KMS-11 (cell line): ENCODE measurements around the gene TRRAP.

Experiments used
- H2AFZ ChIP-seq: fragments of 200-600 bp; sonication (generic); 2 replicates; pipeline ENCODE4 v1.6.1; 2016; ENCODE audit warnings: antibody characterized with exemption, mixed run types, low read depth
- H3K27ac ChIP-seq: fragments of 200-600 bp; sonication (generic); 2 replicates; pipeline ENCODE4 v1.6.1; 2016; ENCODE audit warnings: mild to moderate bottlenecking, mixed run types
- H3K27me3 ChIP-seq: fragments of 200-600 bp; sonication (generic); 2 replicates; pipeline ENCODE4 v1.6.1; 2017; ENCODE audit warnings: mild to moderate bottlenecking, low read depth, mixed run types, moderate library complexity; ENCODE audit not compliant: insufficient read depth
- H3K36me3 ChIP-seq: fragments of 200-600 bp; sonication (generic); 2 replicates; pipeline ENCODE4 v1.6.1; 2017; ENCODE audit warnings: mild to moderate bottlenecking, mixed run types; ENCODE audit not compliant: insufficient read depth
- H3K4me1 ChIP-seq: fragments of 200-600 bp; sonication (generic); 2 replicates; pipeline ENCODE4 v1.6.1; 2016; ENCODE audit warnings: mild to moderate bottlenecking, low read depth, mixed run types; ENCODE audit not compliant: poor library complexity, severe bottlenecking
- H3K4me2 ChIP-seq: fragments of 200-600 bp; sonication (generic); 2 replicates; pipeline ENCODE4 v1.7.0; 2016; ENCODE audit warnings: mild to moderate bottlenecking, mixed run types
- H3K4me3 ChIP-seq: fragments of 200-600 bp; sonication (generic); IDR thresholded peaks from 2 replicates; pipeline ENCODE4 v1.6.1; 2017; ENCODE audit warnings: low read depth, low read length, mixed read lengths; ENCODE audit not compliant: insufficient read depth
- H3K79me2 ChIP-seq: fragments of 200-600 bp; sonication (generic); 2 replicates; pipeline ENCODE4 v1.6.1; 2016; ENCODE audit warnings: low read depth, mixed run types; ENCODE audit not compliant: insufficient read depth
- H3K9ac ChIP-seq: fragments of 200-600 bp; sonication (generic); 2 replicates; pipeline ENCODE4 v1.6.1; 2016; ENCODE audit warnings: mild to moderate bottlenecking, mixed run types
- H4K20me1 ChIP-seq: fragments of 200-600 bp; sonication (generic); 2 replicates; pipeline ENCODE4 v1.6.1; 2016; ENCODE audit warnings: mild to moderate bottlenecking, mixed run types; ENCODE audit not compliant: insufficient read depth
- CTCF ChIP-seq: fragments of 200-600 bp; sonication (generic); conservative IDR thresholded peaks from 2 replicates; pipeline ENCODE4 v1.6.1; 2017; ENCODE audit warnings: low read depth, mild to moderate bottlenecking, antibody characterized with exemption, low read length, moderate library complexity, mixed read lengths

The TRRAP gene

DNA sequence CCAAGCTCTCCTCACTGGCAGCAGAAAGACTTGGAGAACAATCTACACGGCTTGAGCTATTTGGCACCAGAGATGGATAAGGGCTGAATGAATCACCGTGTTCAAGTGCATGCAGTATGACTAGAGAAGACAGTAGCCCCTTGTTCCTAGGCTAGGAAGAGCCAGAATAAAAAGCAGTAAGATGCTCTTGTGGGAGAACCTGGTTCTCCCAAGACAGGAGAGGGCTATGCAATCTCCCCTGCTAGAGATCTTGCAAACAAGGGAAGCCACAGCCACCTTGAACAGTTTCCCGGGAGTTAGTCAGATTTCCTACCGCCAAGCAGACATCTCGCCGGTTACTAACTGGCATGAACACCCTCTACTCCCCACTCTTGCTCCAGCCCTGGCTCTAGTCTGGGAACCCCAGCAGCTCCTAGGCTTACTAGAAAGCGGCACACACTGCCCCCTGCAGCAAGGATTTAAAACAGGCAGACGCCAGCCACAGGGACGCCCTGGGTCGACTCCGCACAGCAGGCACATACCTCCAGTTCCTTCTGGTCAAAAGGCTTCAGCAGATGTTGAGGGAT, 158.3 kb downstream of the TRRAP start:
- no peak overlapping the region for H2AFZ ChIP-seq
- TF ChIP-seq CTCF = peak; percentile 32; the same call in 1 of the 2 replicates
- H3K4me1 ChIP-seq = no peaks in the 10 kb centered on the region
- no peaks in the 10 kb centered on the region for H4K20me1 ChIP-seq
- no peak overlapping the region for H3K9ac ChIP-seq
- H3K4me3 ChIP-seq = no peak overlapping the region
- peaks cover 12% of the 10 kb centered on the region; the same call in 1 of the 2 replicates for H3K36me3 ChIP-seq
- H3K27ac ChIP-seq = no peak overlapping the region
- H3K4me2 ChIP-seq = no peak overlapping the region
- no peaks in the 10 kb centered on the region for H3K79me2 ChIP-seq
- H3K27me3 ChIP-seq = no peaks in the 10 kb centered on the region

DNA sequence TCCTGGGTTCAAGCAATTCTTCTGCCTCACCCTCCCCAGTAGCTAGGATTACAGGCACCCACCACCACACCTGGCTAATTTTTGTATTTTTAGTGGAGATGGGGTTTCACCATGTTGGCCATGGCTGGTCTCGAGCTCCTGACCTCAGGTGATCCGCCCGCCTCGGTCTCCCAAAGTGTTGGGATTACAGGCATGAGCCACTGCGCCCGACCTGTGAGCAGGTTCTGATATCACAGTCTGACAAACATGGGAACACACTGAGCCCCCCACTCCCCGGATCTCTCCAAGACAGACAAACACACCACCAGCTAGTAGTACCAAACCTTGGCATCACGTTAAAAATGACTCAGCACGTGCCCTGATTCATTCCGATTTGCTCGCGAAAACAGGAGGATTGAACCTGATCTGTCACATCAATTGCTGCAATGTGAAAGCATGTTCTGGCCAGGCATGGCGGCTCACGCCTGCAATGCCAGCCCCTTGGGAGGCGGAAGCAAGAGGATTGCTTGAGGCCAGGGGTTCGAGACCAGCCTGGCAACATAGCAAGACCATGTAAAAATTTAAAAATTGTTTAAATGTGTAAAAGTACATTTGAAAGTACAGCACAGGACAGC, 159.1 kb downstream of the TRRAP start:
- Histone ChIP-seq H3K36me3 (peaks cover 12% of the 10 kb centered on the region; the same call in 1 of the 2 replicates), H2AFZ (no peak overlapping the region), H3K4me3 (no peak overlapping the region), H3K4me2 (no peak overlapping the region), H3K9ac (no peak overlapping the region), H3K27ac (no peak overlapping the region), H4K20me1 (no peaks in the 10 kb centered on the region), H3K27me3 (no peaks in the 10 kb centered on the region), H3K79me2 (no peaks in the 10 kb centered on the region), H3K4me1 (no peaks in the 10 kb centered on the region)
- TF ChIP-seq CTCF = no peak

DNA sequence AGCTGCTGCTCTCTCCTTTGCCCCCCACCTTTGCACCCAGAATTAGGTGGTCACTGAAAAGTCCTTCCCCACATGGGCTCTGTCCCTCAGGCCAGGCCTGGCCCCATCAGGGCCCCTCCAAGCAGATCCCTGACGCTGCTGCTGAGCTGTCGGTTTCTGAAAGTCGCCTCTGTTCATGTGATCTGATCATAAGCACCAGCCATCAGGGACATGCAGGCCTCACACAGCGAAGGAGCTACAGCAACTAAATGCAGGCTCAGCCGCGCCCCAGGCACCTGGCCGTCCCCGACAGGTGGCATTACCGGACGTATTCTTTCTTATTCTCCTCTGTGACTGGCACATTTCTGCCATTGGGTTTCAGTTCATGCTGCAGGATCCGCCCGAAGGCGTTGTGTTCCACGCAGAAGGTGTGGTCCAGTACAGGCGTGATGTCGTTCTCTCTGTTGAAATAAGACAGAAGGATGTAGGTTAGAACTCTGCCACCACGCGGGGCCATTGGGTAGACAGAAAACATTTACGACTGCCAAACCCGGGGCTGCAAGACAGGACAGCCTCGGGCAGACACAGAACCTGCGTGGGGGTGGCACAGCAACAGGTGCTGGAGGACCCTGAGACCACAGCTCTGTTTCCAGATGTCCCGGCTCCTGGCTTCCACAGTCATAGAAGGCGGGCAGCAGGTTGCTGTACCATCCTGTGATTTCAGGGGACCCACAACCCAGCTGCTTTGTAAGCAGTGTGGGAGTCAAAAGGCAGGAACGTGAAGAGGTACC, 159.9 kb downstream of the TRRAP start:
- no peak overlapping the region for H2AFZ ChIP-seq
- H3K27ac ChIP-seq = no peak overlapping the region
- H4K20me1 ChIP-seq = no peaks in the 10 kb centered on the region
- H3K9ac ChIP-seq = no peak overlapping the region
- no peak overlapping the region for H3K4me2 ChIP-seq
- no peaks in the 10 kb centered on the region for H3K27me3 ChIP-seq
- TF ChIP-seq CTCF = no peak
- H3K4me3 ChIP-seq = no peak overlapping the region
- no peaks in the 10 kb centered on the region for H3K4me1 ChIP-seq
- peaks cover 6% of the 10 kb centered on the region; the same call in 1 of the 2 replicates for H3K36me3 ChIP-seq
- no peaks in the 10 kb centered on the region for H3K79me2 ChIP-seq

GRCh38 chr7:99039384-99039891, 161.1 kb downstream of the TRRAP start:
- Histone ChIP-seq H3K4me1 (no peaks in the 10 kb centered on the region), H4K20me1 (no peaks in the 10 kb centered on the region), H3K27ac (no peak overlapping the region), H2AFZ (no peak overlapping the region), H3K79me2 (no peaks in the 10 kb centered on the region), H3K27me3 (no peaks in the 10 kb centered on the region), H3K36me3 (peaks cover 6% of the 10 kb centered on the region; the same call in 1 of the 2 replicates), H3K4me2 (no peak overlapping the region), H3K4me3 (no peak overlapping the region), H3K9ac (no peak overlapping the region)
- no peak for TF ChIP-seq CTCF
